HL-60 (cell line): ENCODE measurements around the gene PRPSAP1.

ENCODE experiments used
- CTCF ChIP-seq: IDR thresholded peaks from one replicate; pipeline ENCODE4 v1.5.1; 2011; ENCODE audit warnings: low read length, control low read depth, inconsistent platforms; ENCODE audit not compliant: insufficient read depth
- GABPA ChIP-seq: IDR thresholded peaks from 2 replicates; pipeline ENCODE4 v1.6.1; 2012; ENCODE audit warnings: low read depth
- POLR2AphosphoS5 ChIP-seq: IDR thresholded peaks from 2 replicates; pipeline ENCODE4 v1.6.1; 2012; ENCODE audit warnings: low read depth
- REST ChIP-seq: IDR thresholded peaks from 2 replicates; pipeline ENCODE4 v1.6.1; 2012; ENCODE audit warnings: low read depth; ENCODE audit not compliant: insufficient replicate concordance
- SPI1 ChIP-seq: IDR thresholded peaks from 2 replicates; pipeline ENCODE4 v1.6.1; 2012; ENCODE audit warnings: low read depth, mild to moderate bottlenecking, borderline replicate concordance

GRCh38 chr17:76337413-76337777 is 16.3 kb downstream of the PRPSAP1 start:
- no peak for TF ChIP-seq CTCF
- TF ChIP-seq POLR2AphosphoS5, result no peak
- no peak for TF ChIP-seq REST
- TF ChIP-seq GABPA, result no peak
- TF ChIP-seq SPI1, result no peak
